DMS114 treated with DMSO at 0.1 percent for 48 hours (cell line): ENCODE results near the gene FAXC.
"Not testable (repeated sequence)": the region's sequence is repeated elsewhere in the genome, so short reads cannot be mapped to it uniquely, and the experiment has no call there.

Source experiments
- DNase-seq: peaks from one replicate; lab custom pipeline; 2025; ENCODE audit not compliant: unreplicated experiment; lab: John Stamatoyannopoulos, UW

The FAXC gene

GRCh38 chr6:99341862-99342455 is 7.5 kb downstream of the FAXC start:
- DNase-seq = no peak

GRCh38 chr6:99338188-99338587 is 11.3 kb downstream of the FAXC start:
- no peak for DNase-seq

- not testable (repeated sequence) for DNase-seq
Observed at GRCh38 chr6:99335298-99335697, 14.2 kb downstream of the FAXC start.

DNA sequence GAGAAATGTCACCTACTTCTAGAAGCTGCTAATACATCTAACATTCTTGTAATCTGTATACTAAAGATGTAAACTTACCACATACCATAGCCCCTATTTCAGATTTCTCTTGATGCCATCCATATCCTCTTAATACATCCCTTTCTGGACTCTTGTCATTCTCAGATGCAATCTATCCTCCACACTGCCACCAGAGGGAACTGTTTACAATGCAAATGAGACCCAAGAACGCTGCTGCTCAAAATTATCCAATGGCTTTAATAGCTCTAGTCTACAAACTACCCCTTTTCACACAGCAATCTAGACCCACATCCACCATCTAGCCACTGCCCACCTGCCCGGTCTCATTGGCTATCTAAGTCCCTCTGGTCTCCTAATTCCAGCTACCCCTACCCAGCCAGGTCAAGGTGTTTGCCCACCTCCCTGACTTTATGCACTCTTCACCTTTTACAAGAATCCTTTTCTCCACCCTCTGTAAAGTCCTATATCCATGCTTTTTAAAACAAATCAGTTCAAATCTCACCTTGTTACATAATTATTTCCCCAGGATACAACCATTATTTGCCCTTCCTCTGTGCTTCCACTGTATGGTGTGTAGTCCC is 14.8 kb downstream of the FAXC start:
- DNase-seq = peak; percentile 33

- DNase-seq = no peak
Observed at GRCh38 chr6:99333068-99333467, 16.4 kb downstream of the FAXC start.

- DNase-seq = no peak
Observed at GRCh38 chr6:99331531-99331930, 17.9 kb downstream of the FAXC start.

DNA sequence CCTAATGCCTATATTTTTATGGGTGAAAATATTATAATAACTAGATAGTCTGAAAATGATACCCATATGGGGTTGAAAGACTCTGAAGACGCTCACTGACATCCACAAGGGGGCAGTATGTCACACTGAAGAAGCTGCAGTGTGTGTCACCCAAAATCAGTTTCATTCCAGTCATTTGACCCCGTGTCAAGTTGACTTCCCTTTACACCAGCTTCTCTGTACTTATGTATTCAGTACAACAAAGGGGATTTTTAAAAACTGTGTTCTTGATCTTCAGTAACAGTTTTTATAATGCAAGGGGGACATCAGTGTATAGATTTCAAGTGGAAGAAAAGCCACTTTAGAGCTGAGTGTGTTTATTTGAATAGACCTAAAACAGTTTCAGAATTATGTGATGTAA is 19.3 kb downstream of the FAXC start:
- DNase-seq = no peak

DNA sequence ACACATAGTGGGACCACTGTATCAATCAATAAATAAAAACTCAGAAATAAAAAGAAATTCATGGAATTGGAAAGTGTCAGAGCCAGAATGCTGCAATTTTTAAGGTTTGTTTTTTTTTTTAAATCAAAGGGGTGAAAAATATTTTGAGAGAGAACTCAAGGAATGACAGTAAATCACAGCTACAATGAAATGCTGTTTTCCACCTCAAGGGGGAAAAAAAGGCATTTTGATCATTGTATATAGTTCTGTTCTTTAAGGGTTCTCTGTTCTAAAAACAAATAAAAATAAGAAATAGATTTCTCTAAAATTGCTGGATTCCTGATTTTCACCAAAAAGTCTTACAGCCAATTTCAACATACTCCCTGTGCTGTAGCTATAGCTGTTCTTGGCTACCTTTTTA is 24.5 kb downstream of the FAXC start:
- no peak for DNase-seq

- DNase-seq = no peak
Observed at GRCh38 chr6:99318566-99318965, 30.9 kb downstream of the FAXC start.

DNA sequence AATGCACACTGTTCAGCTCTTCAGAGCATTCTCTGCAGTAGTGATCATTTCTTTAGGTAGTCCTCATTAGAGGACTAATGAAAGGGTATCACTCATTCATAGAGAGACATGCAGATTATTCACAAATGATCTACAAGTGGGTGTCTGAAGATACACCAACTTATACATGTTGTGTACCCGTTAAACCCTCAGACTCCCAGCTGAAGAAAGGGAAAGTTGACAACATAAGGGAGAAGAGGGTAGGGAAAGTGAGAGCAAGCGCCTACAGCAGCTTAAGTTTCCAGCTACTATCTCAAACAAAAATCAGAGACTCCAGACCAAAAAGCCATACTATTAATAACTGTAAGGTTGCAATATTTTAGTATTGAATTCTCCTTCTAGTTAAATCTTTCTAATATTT is 37.1 kb downstream of the FAXC start:
- no peak for DNase-seq

DNA sequence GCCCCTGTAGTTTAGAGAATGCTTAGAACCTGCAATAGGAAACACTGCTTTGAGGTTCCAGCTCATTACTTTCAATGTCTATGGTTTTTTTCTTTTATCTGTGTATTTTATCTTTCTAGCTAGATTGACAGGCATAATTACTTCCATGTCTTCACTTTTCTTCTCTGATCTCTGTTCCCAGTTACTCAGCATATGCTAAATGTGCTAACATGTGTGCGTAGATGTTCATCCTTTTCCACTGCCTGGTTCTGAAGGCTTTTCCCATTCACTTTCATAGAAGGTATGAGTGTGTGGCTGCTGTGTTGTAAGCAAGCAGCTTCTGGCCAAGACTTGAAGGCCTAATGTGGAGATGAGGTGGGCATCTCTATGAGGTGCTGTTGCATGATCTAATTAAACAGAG is 38.9 kb downstream of the FAXC start:
- DNase-seq = no peak

- DNase-seq = no peak
Observed at GRCh38 chr6:99309557-99309956, 39.9 kb downstream of the FAXC start.

DNA sequence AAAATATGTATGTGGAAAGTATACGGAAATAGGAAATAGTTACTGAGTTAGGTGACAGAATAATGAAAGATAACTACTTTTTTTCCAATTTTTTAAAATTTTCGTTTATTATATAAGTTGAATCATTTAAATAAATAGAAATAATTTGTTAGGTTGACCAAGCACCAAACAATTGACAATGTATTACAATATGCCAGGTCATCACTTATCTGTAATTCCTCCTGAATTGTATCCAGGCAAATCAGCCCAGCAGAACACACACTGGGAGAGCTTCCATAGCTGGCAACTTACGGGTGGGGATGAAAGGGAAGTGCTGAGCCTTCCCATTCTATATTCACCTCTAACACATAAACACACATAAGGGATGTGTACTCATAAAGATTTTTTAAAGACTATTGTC is 40.7 kb downstream of the FAXC start:
- DNase-seq = no peak

DNA sequence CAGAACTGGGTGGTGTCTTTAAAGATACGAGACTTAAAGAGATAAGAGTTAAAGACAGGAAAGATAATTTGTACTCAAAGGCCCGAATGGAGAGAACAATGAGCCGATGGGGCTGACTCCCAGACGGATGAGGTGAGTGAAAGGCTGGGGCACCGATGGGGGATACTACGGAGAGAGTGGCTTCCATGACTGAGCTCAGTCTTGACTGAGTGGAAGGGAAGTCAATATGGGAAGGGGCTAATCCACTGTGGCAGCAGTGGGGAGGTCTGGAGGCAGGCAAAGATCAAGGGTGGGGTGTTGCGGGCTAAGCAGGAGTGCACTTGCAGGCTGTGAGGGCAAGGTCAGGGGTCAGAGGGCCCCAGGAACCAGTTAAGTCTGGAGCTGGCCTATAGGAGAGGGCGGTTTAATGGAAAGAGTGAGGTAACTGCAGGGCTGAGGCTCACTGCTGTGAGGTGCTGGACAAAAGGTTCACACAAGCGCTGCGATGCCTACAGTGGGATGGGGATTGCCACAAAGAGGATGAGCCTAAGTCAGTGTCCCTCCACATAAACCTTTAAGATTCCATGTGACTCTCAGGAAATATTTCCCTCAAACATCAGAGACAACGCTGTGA is 42.1 kb downstream of the FAXC start:
- DNase-seq = no peak

DNA sequence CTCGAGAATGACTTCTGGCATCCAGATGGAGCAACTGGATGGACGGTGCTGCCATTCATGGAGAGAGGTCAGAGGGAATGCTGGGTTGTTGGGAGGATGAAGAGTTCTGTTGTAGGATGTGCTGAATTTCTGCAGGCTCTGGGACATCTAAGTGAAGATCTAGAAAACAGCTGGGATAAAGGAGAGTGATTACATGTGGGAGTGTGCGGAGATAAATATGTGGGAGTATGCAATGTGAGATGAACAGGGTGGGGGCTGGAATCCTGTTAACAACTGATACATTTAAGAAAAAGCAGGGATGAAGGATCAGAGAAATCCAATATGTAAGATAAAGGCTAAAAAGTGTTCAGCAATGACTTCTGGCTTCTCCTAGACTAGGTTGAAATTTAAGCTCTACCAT is 43.1 kb downstream of the FAXC start:
- DNase-seq = no peak

GRCh38 chr6:99305021-99305554 is 44.4 kb downstream of the FAXC start:
- no peak for DNase-seq

DNA sequence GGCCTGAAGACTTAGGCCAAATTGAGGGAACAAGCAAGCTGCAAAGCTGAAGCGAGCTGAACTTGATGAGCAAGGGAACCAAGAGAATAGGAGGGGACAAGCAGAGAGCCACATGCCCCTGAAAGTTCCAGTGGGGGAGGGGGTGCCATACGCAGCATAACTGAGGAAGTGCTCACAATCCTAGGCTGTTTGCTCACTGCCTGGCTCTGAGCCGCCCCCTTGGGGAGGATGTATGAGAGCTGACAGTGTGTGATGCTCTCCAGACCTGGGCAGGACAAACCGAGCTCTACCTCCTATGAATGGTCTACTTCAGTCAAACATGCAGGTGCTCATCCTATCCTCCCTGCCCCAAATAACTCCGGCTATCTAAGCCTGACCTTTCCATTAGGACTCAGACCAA is 52.1 kb downstream of the FAXC start:
- no peak for DNase-seq

DNA sequence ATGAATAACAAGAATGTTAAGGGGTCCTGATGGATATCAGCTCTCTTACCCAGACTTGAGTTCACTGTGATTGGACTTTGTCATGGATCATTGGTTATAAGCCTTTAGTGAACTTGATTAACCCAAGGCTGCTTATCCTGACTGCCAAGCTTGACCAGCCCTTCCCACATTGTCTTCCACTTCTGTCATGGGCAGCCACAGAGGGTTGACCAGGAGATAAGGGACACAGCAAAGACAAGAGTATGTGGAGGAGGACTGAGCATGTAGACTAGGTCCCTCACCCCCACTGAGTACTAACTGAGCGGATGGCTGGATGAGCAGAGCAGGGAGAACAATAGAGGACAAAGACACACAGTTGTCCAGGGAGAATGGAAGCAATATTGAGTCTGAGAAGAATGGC is 52.5 kb downstream of the FAXC start:
- DNase-seq = no peak

GRCh38 chr6:99296261-99296660 is 53.2 kb downstream of the FAXC start:
- DNase-seq = no peak

DNA sequence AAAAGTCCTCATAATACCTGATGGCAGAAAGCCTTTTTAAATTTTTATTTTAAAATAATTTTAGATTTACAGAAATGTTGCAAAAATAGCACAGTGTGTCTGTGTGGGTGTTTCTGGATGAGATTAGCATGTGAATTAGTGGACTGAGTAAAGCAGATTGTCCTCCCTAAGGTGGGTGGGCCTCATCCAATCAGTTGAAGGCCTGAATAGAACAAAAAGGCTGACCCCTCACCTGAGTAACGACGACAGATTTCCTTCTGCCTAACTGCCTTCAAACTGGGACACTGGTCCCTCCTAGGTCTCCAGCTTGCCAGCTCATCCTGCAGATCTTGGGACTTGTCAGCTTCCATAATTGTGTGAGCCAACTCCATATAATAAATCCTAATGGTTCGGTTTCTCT is 54.2 kb downstream of the FAXC start:
- DNase-seq = no peak

GRCh38 chr6:99294786-99295185 is 54.7 kb downstream of the FAXC start:
- DNase-seq = no peak

DNA sequence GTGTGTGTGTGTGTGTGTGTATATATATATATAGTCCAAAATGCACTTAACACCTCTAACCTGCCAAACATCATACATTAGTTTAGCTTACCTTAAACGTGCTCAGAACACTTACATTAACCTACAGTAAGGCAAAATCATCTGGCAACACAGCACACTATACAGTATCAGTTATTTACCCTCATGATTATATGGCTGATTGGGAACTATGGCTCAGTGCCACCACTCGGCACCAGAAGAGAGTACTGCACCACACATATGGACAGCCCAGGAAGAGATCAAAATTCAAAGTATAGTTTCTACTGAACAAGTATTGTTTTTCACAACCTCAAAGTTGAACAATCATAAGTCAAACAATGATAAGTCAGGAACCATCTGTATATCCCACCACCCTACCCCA is 59.8 kb downstream of the FAXC start:
- DNase-seq = no peak

- no peak for DNase-seq
Observed at GRCh38 chr6:99288668-99289067, 60.8 kb downstream of the FAXC start.
